Small intestine (tissue), 7 donors: ENCODE measurements around the gene TGFB1. TPM values are rescaled to one million over a fixed set of nuclear protein-coding genes. Genes with fewer than 3 reads are reported as not detected.

Experiments used
- DNase-seq, 2 donors: peaks; one replicate each; pipeline versions ENCODE4 v3.0.0 to v3.0.0-alpha.2; 2013
- FAIRE-seq: peaks from 2 replicates; lab custom pipeline; 2012; peaks lifted over from hg19 to GRCh38; lab: Jason Lieb, UNC
- H3K27ac ChIP-seq, 3 donors: one replicate each; pipeline ENCODE4 v1.5.1; 2013; ENCODE audit warnings: low read length in 2 of 3, mild to moderate bottlenecking in 2 of 3, control low read depth in 1 of 3, inconsistent platforms in 1 of 3, low read depth in 1 of 3, moderate library complexity in 1 of 3
- H3K27me3 ChIP-seq, 3 donors: one replicate each; pipeline ENCODE4 v1.6.1; 2013; ENCODE audit warnings: low read length in 3 of 3, inconsistent platforms in 1 of 3; ENCODE audit not compliant: control insufficient read depth in 3 of 3, insufficient read depth in 3 of 3
- H3K36me3 ChIP-seq, 3 donors: one replicate each; pipeline ENCODE4 v1.6.1; 2013; ENCODE audit warnings: low read length in 3 of 3, inconsistent platforms in 1 of 3, low read depth in 1 of 3, mild to moderate bottlenecking in 1 of 3, moderate library complexity in 1 of 3; ENCODE audit not compliant: control insufficient read depth in 3 of 3, insufficient read depth in 2 of 3
- H3K4me1 ChIP-seq, 3 donors: one replicate each; pipeline ENCODE4 v1.6.1; 2013; ENCODE audit warnings: low read length in 2 of 3, inconsistent platforms in 1 of 3, low read depth in 1 of 3, mild to moderate bottlenecking in 1 of 3, moderate library complexity in 1 of 3; ENCODE audit not compliant: control insufficient read depth in 3 of 3, insufficient read depth in 2 of 3
- H3K4me3 ChIP-seq, 3 donors: one replicate each; pipeline ENCODE4 v1.5.1; 2013; ENCODE audit warnings: low read length in 3 of 3, control low read depth in 1 of 3, inconsistent platforms in 1 of 3, low read depth in 1 of 3, mild to moderate bottlenecking in 1 of 3, moderate library complexity in 1 of 3
- H3K9me3 ChIP-seq, 2 donors: one replicate each; pipeline ENCODE4 v1.6.1; 2013; ENCODE audit warnings: low read depth in 1 of 2, low read length in 1 of 2; ENCODE audit not compliant: control insufficient read depth in 2 of 2, insufficient read depth in 1 of 2
- WGBS, 3 donors: extraction: QIAGEN DNeasy Blood & Tissue Kit; methylation state at CpG; one replicate each; pipeline ENCODE4 v1.1.7; 2013; 5-methylcytosine and 5-hydroxymethylcytosine counted together
- polyA plus RNA-seq, 4 donors: library from polyadenylated mRNA; stranded (reverse) in 3 of 4; unstranded in 1 of 4; fragments of 200-250 nt in 3 of 4; fragments of 120-200 nt in 1 of 4; gene quantifications; one replicate each; pipeline versions ENCODE4 v1.2.1 to v1.2.3, GENCODE V29; 2013
- donor health status: healthy with polysubstance abuse.
- donor health status: control.
- donor health status: control.
- donor health status: Bipolar disorder and iron deficiency.
- donor health status: healthy.

Gene TGFB1
- polyA plus RNA-seq, 4 donors = 1.1 to 18.8 (median 8.5) TPM

DNA sequence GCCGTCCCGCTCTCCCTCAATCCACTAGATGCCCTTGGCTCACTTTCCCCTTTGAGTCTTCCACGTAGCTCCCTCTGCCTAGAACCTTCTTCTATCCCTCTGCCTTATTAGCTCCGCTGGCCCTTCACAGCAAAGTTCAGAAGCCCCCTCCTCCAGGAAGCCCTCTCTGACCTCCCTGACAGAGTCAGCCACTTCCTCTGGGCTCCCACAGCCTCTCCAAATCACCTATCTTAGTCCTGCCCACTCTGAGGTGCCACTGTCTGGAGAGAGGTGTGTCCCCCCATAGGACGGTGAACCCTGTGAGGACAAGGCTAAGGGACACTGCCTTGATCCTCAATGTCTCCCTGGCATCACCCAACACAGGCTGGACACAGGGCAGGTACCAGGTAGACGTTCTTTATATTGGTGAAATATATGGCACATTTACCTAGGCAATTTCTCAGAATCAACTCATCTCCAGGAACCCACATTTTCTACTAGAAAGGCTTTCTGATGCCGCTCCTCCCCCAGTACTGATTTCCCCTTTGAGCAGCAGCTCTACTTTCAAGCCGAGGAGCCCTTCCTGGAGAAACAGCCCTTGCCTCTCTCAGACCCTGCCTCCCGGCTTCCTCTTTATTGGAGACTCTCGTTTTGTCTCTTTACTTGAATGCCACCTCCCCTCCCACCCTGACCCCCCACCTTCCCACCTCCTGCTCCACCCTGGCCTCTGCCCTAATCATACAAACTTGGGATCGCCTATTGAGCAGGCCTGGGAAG lies 3.4 kb upstream of the TGFB1 start:
- Histone ChIP-seq H3K27me3 (peaks cover 0 to 20% (median 0%) of the 10 kb centered on the region in 3 donors), H3K27ac (no peak overlapping the region), H3K4me3 (no peak overlapping the region), H3K4me1 (peaks cover 0 to 15% (median 0%) of the 10 kb centered on the region in 3 donors), H3K9me3 (no peaks in the 10 kb centered on the region), H3K36me3 (peaks cover 0 to 10% (median 0%) of the 10 kb centered on the region in 3 donors)
- no peak for DNase-seq
- no peak for FAIRE-seq
- 73 to 89% (median 79%) methylated on average over 11 of the region's 11 CpGs for WGBS, 3 donors

- DNase-seq = no peak
- Histone ChIP-seq H3K36me3 (peaks cover 0 to 10% (median 0%) of the 10 kb centered on the region in 3 donors), H3K4me1 (peaks cover 0 to 27% (median 0%) of the 10 kb centered on the region in 3 donors), H3K4me3 (no peak overlapping the region), H3K27me3 (peaks cover 0 to 34% (median 0%) of the 10 kb centered on the region in 3 donors), H3K27ac (no peak overlapping the region), H3K9me3 (no peaks in the 10 kb centered on the region)
- 75 to 88% (median 83%) methylated on average over 3 of the region's 3 CpGs for WGBS, 3 donors
- no peak for FAIRE-seq
These were observed 2.1 kb upstream of the TGFB1 start for GRCh38 chr19:41355802-41356201.

DNA sequence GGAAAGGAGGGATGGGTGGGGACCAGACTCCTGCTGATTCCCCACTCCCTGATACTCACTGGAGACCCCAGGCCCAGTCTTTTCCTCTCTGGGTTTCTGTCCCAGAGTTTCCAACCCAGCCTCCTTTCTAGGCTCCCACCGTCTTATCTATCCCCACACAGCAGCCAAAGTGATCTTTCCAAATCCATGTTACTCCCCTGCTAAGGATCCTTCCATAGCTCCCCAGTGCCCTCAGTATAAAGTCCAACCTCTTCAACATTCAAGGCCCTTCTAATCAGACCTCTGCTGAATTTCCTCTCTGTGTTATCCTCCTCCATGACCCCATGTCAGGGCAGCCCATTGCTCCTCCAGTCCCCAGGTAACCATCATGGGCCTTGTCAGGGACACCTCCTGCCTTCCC lies 1.3 kb upstream of the TGFB1 start:
- peaks cover 0 to 42% (median 0%) of the 10 kb centered on the region in 3 donors for H3K27me3 ChIP-seq
- H3K9me3 ChIP-seq = no peaks in the 10 kb centered on the region
- no peak overlapping the region for H3K4me3 ChIP-seq
- no peak for FAIRE-seq
- no peak overlapping the region for H3K27ac ChIP-seq
- WGBS, 3 donors = 86 to 97% (median 90%) methylated on average over 1 of the region's 1 CpG
- no peak for DNase-seq
- peaks cover 0 to 10% (median 0%) of the 10 kb centered on the region in 3 donors for H3K36me3 ChIP-seq
- H3K4me1 ChIP-seq = peaks cover 0 to 31% (median 0%) of the 10 kb centered on the region in 3 donors

- no peak for FAIRE-seq
- DNase-seq = no peak
- H3K4me3 ChIP-seq = peak overlapping the region in 1 of 3 donors; percentile 55
- H3K27ac ChIP-seq = peak overlapping the region in 1 of 3 donors; percentile 57
- H3K4me1 ChIP-seq = peaks cover 0 to 31% (median 0%) of the 10 kb centered on the region in 3 donors
- H3K27me3 ChIP-seq = peaks cover 0 to 48% (median 0%) of the 10 kb centered on the region in 3 donors
- no peaks in the 10 kb centered on the region for H3K9me3 ChIP-seq
- WGBS, 3 donors = 87 to 91% (median 89%) methylated on average over 23 of the region's 23 CpGs
- H3K36me3 ChIP-seq = peaks cover 0 to 10% (median 0%) of the 10 kb centered on the region in 3 donors
These were observed 726 bp upstream of the TGFB1 start for GRCh38 chr19:41354343-41354953.

GRCh38 chr19:41352609-41353465 lies 885 bp downstream of the TGFB1 start:
- Histone ChIP-seq H3K4me3 (peak overlapping the region; percentile 55 to 69 (median 69)), H3K9me3 (no peaks in the 10 kb centered on the region), H3K4me1 (peaks cover 0 to 31% (median 2%) of the 10 kb centered on the region in 3 donors), H3K36me3 (peaks cover 0 to 13% (median 0%) of the 10 kb centered on the region in 3 donors), H3K27me3 (peaks cover 0 to 52% (median 0%) of the 10 kb centered on the region in 3 donors), H3K27ac (peak overlapping the region in 1 of 3 donors; percentile 39)
- FAIRE-seq (no peak), DNase-seq (peak; percentile 32 to 60)
- 0 to 1% (median 1%) methylated on average over 57 to 71 of the region's 71 CpGs for WGBS, 3 donors

DNA sequence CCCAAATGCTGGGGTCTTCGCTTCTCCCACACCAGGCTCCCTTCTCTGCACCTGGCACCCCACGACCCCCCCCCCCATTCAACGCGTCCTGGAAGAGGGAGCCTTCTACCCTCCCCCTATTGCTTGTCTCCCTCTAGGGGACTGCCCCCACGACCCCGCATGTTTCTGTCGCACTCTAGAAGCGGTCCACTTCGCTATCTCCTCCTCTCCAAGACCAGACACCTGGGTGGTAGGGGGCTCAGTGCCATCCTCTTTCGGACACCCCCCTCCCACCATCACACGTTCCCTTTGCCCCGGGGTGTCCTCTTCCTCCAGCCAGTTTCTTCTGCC lies 1.5 kb downstream of the TGFB1 start:
- H3K36me3 ChIP-seq = peaks cover 0 to 10% (median 0%) of the 10 kb centered on the region in 3 donors
- WGBS, 3 donors = 0 to 1% (median 1%) methylated on average over 12 of the region's 12 CpGs
- no peak for FAIRE-seq

GRCh38 chr19:41351339-41352245 lies 2.1 kb downstream of the TGFB1 start:
- 0 to 1% (median 1%) methylated on average over 47 to 58 of the region's 58 CpGs for WGBS, 3 donors
- Histone ChIP-seq H3K27ac (peak overlapping the region in 1 of 3 donors; percentile 39), H3K9me3 (no peaks in the 10 kb centered on the region), H3K27me3 (peaks cover 0 to 52% (median 0%) of the 10 kb centered on the region in 3 donors), H3K4me3 (peak overlapping the region; percentile 55 to 69 (median 69)), H3K4me1 (peaks cover 0 to 31% (median 2%) of the 10 kb centered on the region in 3 donors), H3K36me3 (peaks cover 0 to 7% (median 0%) of the 10 kb centered on the region in 3 donors)
- DNase-seq (peak; percentile 57 to 63), FAIRE-seq (no peak)

More for the DNA sequence above, 1.5 kb downstream of the TGFB1 start:
- H3K27me3 ChIP-seq = peaks cover 0 to 52% (median 0%) of the 10 kb centered on the region in 3 donors
- H3K9me3 ChIP-seq = no peaks in the 10 kb centered on the region
- peak in 1 of 2 donors; percentile 18 for DNase-seq
- peak overlapping the region; percentile 55 to 69 (median 69) for H3K4me3 ChIP-seq
- peak overlapping the region in 1 of 3 donors; percentile 39 for H3K27ac ChIP-seq
- peaks cover 0 to 31% (median 2%) of the 10 kb centered on the region in 3 donors for H3K4me1 ChIP-seq
